HCT116 (cell line): ENCODE measurements around the gene DIAPH3. TPM values are rescaled to one million over a fixed set of nuclear protein-coding genes. Genes with fewer than 3 reads are reported as not detected.

Experiments
- ATAC-seq: fragments of 200-7000 bp; cut with Tn5 transposase; 2 replicates; pipeline ENCODE4 v1.9.1; 2020; ENCODE audit warnings: mild to moderate bottlenecking, moderate library complexity
- BruUV-seq: library from RNA; stranded (reverse); fragments of 400-500 nt; replicated peaks from 2 replicates; lab custom pipeline; 2021; lab: Mats Ljungman, UMichigan
- CTCF ChIA-PET: fragments of 300-600 bp; sonication (Branson Sonifier 250); formaldehyde crosslinking; loops from one replicate; lab custom pipeline; 2021; ENCODE audit warnings: antibody characterized with exemption; lab: Charles Lee
- POLR2A ChIA-PET: fragments of 300-600, 350-600 bp; sonication (Branson Sonifier 250); formaldehyde crosslinking; loops from one replicate; lab custom pipeline; 2021; ENCODE audit warnings: antibody characterized with exemption; lab: Charles Lee
- RAD21 ChIA-PET, 2 experiments: fragments of 300-600 bp; sonication (Branson Sonifier 250); formaldehyde crosslinking; loops; one replicate each; lab custom pipeline; 2023; ENCODE audit warnings: low total read pairs in 2 of 2; ENCODE audit not compliant: uncharacterized antibody in 2 of 2, unreplicated experiment in 2 of 2, low non-redundant PET in 1 of 2; lab: Charles Lee
- DNase-seq: peaks from one replicate; pipeline ENCODE4 v3.0.0-alpha.2; 2010; ENCODE audit warnings: low read depth, low spot score
- H2AFZ ChIP-seq: fragments of 200-600 bp; shearing (Covaris generic), sonication (generic); 2 replicates; pipeline ENCODE4 v1.6.1; 2017; ENCODE audit warnings: low read depth, mixed run types, mixed read lengths, antibody characterized with exemption, low read length; ENCODE audit not compliant: poor library complexity, severe bottlenecking
- H3K27ac ChIP-seq: 2 replicates; pipeline ENCODE4 v1.5.1; 2012; ENCODE audit warnings: low read depth, low read length
- H3K27me3 ChIP-seq: fragments of 200-600 bp; sonication (generic); 2 replicates; pipeline ENCODE4 v1.6.1; 2016; ENCODE audit warnings: mixed run types, low read length, mixed read lengths; ENCODE audit not compliant: insufficient read depth
- H3K36me3 ChIP-seq, 2 experiments: fragments of 200-500 bp in 1 of 2; fragments of 200-600 bp in 1 of 2; sonication (Bioruptor generic) in 1 of 2; sonication (generic) in 1 of 2; 2 replicates each; pipeline versions ENCODE4 v1.5.1 to v1.6.1; 2014 to 2016; ENCODE audit warnings: low read length in 2 of 2, inconsistent platforms in 1 of 2, mixed read lengths in 1 of 2, mixed run types in 1 of 2; ENCODE audit not compliant: insufficient read depth in 2 of 2, control insufficient read depth in 1 of 2
- H3K4me1 ChIP-seq, 2 experiments: fragments of 200-600 bp in 1 of 2; sonication (generic) in 1 of 2; 2 replicates each; pipeline versions ENCODE4 v1.5.1 to v1.6.1; 2012 to 2017; ENCODE audit warnings: low read length in 2 of 2, inconsistent platforms in 1 of 2, mild to moderate bottlenecking in 1 of 2, mixed read lengths in 1 of 2, mixed run types in 1 of 2, moderate library complexity in 1 of 2; ENCODE audit not compliant: insufficient read depth in 2 of 2, control insufficient read depth in 1 of 2
- H3K4me2 ChIP-seq: fragments of 200-600 bp; sonication (generic); 2 replicates; pipeline ENCODE4 v1.6.1; 2017; ENCODE audit warnings: mixed run types, low read length, mixed read lengths
- H3K4me3 ChIP-seq, 2 experiments: fragments of 200-600 bp in 1 of 2; sonication (generic) in 1 of 2; replicated peaks in 1 of 2; 2 replicates each; pipeline ENCODE4 v1.5.1; 2011 to 2016; ENCODE audit warnings: low read length in 2 of 2, control low read depth in 1 of 2, low read depth in 1 of 2, mild to moderate bottlenecking in 1 of 2, mixed read lengths in 1 of 2, mixed run types in 1 of 2
- H3K79me2 ChIP-seq: fragments of 200-600 bp; sonication (generic); 2 replicates; pipeline ENCODE4 v1.6.1; 2017; ENCODE audit warnings: mild to moderate bottlenecking, mixed run types, low read length, moderate library complexity, mixed read lengths; ENCODE audit not compliant: insufficient read depth
- H3K9ac ChIP-seq: fragments of 200-600 bp; sonication (generic); 2 replicates; pipeline ENCODE4 v1.6.1; 2016; ENCODE audit warnings: low read length, mixed read lengths
- H3K9me2 ChIP-seq: fragments of 200-600 bp; sonication (generic), shearing (Covaris generic); 2 replicates; pipeline ENCODE4 v1.6.1; 2017; ENCODE audit warnings: mixed run types, mild to moderate bottlenecking, moderate library complexity; ENCODE audit not compliant: insufficient read depth
- H3K9me3 ChIP-seq, 2 experiments: fragments of 200-500 bp in 1 of 2; fragments of 200-600 bp in 1 of 2; sonication (Bioruptor generic) in 1 of 2; sonication (generic) in 1 of 2; 2 replicates each; pipeline ENCODE4 v1.6.1; 2014 to 2017; ENCODE audit warnings: low read length in 2 of 2, mixed read lengths in 2 of 2, inconsistent platforms in 1 of 2, low read depth in 1 of 2, mild to moderate bottlenecking in 1 of 2, mixed run types in 1 of 2, moderate library complexity in 1 of 2; ENCODE audit not compliant: control insufficient read depth in 1 of 2, insufficient read depth in 1 of 2
- H4K20me1 ChIP-seq: fragments of 200-600 bp; sonication (generic), shearing (Covaris generic); 2 replicates; pipeline ENCODE4 v1.6.1; 2017; ENCODE audit warnings: mixed run types, mild to moderate bottlenecking, moderate library complexity; ENCODE audit not compliant: insufficient read depth
- CBX3 ChIP-seq: IDR thresholded peaks from 2 replicates; pipeline ENCODE4 v1.6.1; 2012; ENCODE audit warnings: low read depth
- CTCF ChIP-seq, 3 experiments: fragments of 200-600 bp in 1 of 3; sonication (generic) in 1 of 3; IDR thresholded peaks in 2 of 3; conservative IDR thresholded peaks in 1 of 3; 2 replicates each; pipeline ENCODE4 v1.5.1; 2012 to 2017; ENCODE audit warnings: low read depth in 2 of 3, low read length in 2 of 3, antibody characterized with exemption in 1 of 3, borderline replicate concordance in 1 of 3, control low read depth in 1 of 3, mild to moderate bottlenecking in 1 of 3, mixed read lengths in 1 of 3, mixed run types in 1 of 3, moderate library complexity in 1 of 3; ENCODE audit not compliant: insufficient read depth in 1 of 3
- EGR1 ChIP-seq: IDR thresholded peaks from 2 replicates; pipeline ENCODE4 v1.6.1; 2012; ENCODE audit warnings: low read depth
- ELF1 ChIP-seq: IDR thresholded peaks from 2 replicates; pipeline ENCODE4 v1.6.1; 2012; ENCODE audit warnings: low read depth, borderline replicate concordance
- EZH2phosphoT487 ChIP-seq: fragments of 200-600 bp; IDR thresholded peaks from 2 replicates; pipeline ENCODE4 v1.6.1; 2018; ENCODE audit warnings: antibody characterized with exemption, borderline replicate concordance
- RAD21 ChIP-seq: IDR thresholded peaks from 2 replicates; pipeline ENCODE4 v1.6.1; 2012; ENCODE audit warnings: low read depth, mild to moderate bottlenecking
- SP1 ChIP-seq: IDR thresholded peaks from 2 replicates; pipeline ENCODE4 v1.6.1; 2012; ENCODE audit warnings: low read depth
- YY1 ChIP-seq: IDR thresholded peaks from 2 replicates; pipeline ENCODE4 v1.6.1; 2011; ENCODE audit warnings: low read length, low read depth, moderate library complexity, mild to moderate bottlenecking; ENCODE audit not compliant: insufficient replicate concordance; ENCODE audit errors: extremely low read depth
- ZBTB33 ChIP-seq: IDR thresholded peaks from 2 replicates; pipeline ENCODE4 v1.6.1; 2011; ENCODE audit warnings: mild to moderate bottlenecking, low read length, moderate library complexity; ENCODE audit not compliant: insufficient replicate concordance; ENCODE audit errors: extremely low read depth
- ZNF274 ChIP-seq: fragments of 200-500 bp; sonication (Bioruptor generic); IDR thresholded peaks from 2 replicates; pipeline ENCODE4 v1.6.1; 2014; ENCODE audit warnings: mild to moderate bottlenecking, low read depth, low read length, inconsistent platforms
- intact Hi-C: fragments of 100-400 bp; cut with micrococcal nuclease; formaldehyde crosslinking; loops from 2 replicates; pipeline ENCODE4 v1.10.0; 2022
- total RNA-seq: library from RNA; stranded (reverse); gene quantifications from one replicate; pipeline ENCODE4 v1.2.1, GENCODE V29; 2021; ENCODE audit not compliant: unreplicated experiment
- TF ChIP-seq, protein P1 (sequence below): IDR thresholded peaks from 2 replicates; pipeline ENCODE4 v1.6.1; 2012; ENCODE audit warnings: low read depth
- TF ChIP-seq, protein P2 (sequence below): IDR thresholded peaks from 2 replicates; pipeline ENCODE4 v1.6.1; 2012

Gene DIAPH3
- total RNA-seq, 1 experiment from 2014 or later: 22.8 TPM

DNA sequence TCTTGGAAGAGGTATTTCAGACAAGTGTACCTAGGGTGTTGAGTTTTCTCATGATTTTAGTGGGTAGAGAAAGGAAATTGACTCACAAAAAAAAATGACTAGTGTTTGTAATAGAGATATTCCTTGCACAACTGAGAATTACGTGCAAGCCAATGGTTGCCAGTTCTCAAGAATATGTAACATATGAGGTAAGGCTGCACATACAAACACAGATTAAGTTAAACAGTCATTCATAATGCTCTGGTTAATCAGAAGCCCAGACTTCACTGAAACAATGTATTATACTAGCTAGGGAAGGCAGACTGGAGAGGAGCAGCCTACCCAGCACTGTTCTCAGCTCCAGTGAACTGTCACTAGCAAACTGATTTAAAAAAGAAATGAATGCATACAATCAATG is 418.3 kb downstream of the DIAPH3 start:
- no peaks in the 10 kb centered on the region for H3K79me2 ChIP-seq
- H3K9me3 ChIP-seq: no peaks in the 10 kb centered on the region
- H3K9ac ChIP-seq: no peak overlapping the region
- H3K4me2 ChIP-seq: no peak overlapping the region
- H3K9me2 ChIP-seq: no peaks in the 10 kb centered on the region
- no peak overlapping the region for H2AFZ ChIP-seq
- RAD21 ChIA-PET: no interaction called here
- DNase-seq (no peak), ATAC-seq (no peak)
- POLR2A ChIA-PET: no interaction called here
- no peaks in the 10 kb centered on the region for H3K36me3 ChIP-seq
- no peaks in the 10 kb centered on the region for H4K20me1 ChIP-seq
- no TSS peak for BruUV-seq
- H3K4me1 ChIP-seq: no peaks in the 10 kb centered on the region
- CTCF ChIA-PET: interaction anchor here (1.1 kb wide), 1 partner anchor 9 kb away, joined by 3 read pairs; no protein-coding TSS in a partner anchor
- no peak overlapping the region for H3K4me3 ChIP-seq
- no peaks in the 10 kb centered on the region for H3K27me3 ChIP-seq
- no peak for TF ChIP-seq RAD21
- no peak for TF ChIP-seq CBX3
- TF ChIP-seq, protein P1, sequence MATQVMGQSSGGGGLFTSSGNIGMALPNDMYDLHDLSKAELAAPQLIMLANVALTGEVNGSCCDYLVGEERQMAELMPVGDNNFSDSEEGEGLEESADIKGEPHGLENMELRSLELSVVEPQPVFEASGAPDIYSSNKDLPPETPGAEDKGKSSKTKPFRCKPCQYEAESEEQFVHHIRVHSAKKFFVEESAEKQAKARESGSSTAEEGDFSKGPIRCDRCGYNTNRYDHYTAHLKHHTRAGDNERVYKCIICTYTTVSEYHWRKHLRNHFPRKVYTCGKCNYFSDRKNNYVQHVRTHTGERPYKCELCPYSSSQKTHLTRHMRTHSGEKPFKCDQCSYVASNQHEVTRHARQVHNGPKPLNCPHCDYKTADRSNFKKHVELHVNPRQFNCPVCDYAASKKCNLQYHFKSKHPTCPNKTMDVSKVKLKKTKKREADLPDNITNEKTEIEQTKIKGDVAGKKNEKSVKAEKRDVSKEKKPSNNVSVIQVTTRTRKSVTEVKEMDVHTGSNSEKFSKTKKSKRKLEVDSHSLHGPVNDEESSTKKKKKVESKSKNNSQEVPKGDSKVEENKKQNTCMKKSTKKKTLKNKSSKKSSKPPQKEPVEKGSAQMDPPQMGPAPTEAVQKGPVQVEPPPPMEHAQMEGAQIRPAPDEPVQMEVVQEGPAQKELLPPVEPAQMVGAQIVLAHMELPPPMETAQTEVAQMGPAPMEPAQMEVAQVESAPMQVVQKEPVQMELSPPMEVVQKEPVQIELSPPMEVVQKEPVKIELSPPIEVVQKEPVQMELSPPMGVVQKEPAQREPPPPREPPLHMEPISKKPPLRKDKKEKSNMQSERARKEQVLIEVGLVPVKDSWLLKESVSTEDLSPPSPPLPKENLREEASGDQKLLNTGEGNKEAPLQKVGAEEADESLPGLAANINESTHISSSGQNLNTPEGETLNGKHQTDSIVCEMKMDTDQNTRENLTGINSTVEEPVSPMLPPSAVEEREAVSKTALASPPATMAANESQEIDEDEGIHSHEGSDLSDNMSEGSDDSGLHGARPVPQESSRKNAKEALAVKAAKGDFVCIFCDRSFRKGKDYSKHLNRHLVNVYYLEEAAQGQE: no peak
- no peak for TF ChIP-seq ELF1
- no peak for TF ChIP-seq SP1
- no peak for TF ChIP-seq CTCF (IDR thresholded peaks at IDR 0.05 in 2 of 3, conservative IDR thresholded peaks at IDR 0.05 in 1 of 3; ENCODE audit: borderline replicate concordance in 1 of 3, insufficient read depth in 1 of 3, low read depth in 2 of 3, low read length in 2 of 3)
- no peak for TF ChIP-seq EZH2phosphoT487
- no peak for TF ChIP-seq ZBTB33
- TF ChIP-seq ZNF274: no peak
- TF ChIP-seq, protein P2, sequence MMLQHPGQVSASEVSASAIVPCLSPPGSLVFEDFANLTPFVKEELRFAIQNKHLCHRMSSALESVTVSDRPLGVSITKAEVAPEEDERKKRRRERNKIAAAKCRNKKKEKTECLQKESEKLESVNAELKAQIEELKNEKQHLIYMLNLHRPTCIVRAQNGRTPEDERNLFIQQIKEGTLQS: no peak
- no peak for TF ChIP-seq YY1
- no peak for TF ChIP-seq EGR1
- no peak overlapping the region for H3K27ac ChIP-seq
- intact Hi-C loops: no loop called here
